Adrenal gland (tissue), 5 donors: ENCODE data around the gene RASSF7.
"Not testable (repeated sequence)": the region's sequence is repeated elsewhere in the genome, so short reads cannot be mapped to it uniquely, and the experiment has no call there.

Source experiments
- CTCF ChIP-seq, 6 experiments: fragments of 450-650 bp in 4 of 6; fragments of 200-600 bp in 2 of 6; sonication (generic) in 1 of 6; IDR thresholded peaks; 1 replicate in 5 of 6; 2 replicates in 1 of 6; pipeline versions ENCODE4 v1.5.1 to v1.8.0; 2016 to 2021; ENCODE audit warnings: antibody characterized with exemption in 6 of 6, mild to moderate bottlenecking in 2 of 6, moderate library complexity in 1 of 6
- POLR2A ChIP-seq, 2 donors: fragments of 450-650 bp; IDR thresholded peaks; one replicate each; pipeline ENCODE4 v1.6.1; 2017; ENCODE audit warnings: antibody characterized with exemption in 2 of 2, mild to moderate bottlenecking in 2 of 2, moderate library complexity in 1 of 2
- donor health status: DM: no; HTN: no; CAD: no.

DNA sequence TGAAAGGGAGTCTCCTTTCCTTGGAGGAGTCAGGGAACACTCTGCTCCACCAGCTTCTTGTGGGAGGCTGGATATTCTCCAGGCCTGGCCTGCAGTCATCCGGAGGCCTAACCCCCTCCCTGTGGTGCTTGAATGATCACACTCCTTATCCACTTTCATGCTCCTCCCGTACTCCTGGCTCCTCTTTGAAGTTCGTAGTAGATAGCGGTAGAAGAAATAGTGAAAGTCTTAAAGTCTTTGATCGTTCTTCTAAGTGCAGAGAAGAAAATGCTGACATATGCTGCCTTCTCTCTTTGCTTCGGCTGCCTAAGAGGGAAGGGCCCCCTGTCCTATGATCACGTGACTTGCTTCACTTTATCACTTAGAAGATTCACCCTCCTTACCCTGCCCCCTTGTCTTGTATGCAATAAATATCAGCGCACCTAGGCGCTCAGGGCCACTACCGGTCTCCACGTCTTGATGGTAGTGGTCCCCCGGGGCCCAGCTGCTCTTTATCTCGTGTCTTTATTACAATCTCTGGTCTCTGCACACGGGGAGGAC lies 13.3 kb downstream of the RASSF7 start:
- not testable (repeated sequence) for TF ChIP-seq CTCF, POLR2A (IDR thresholded peaks at IDR 0.05)
